K562 (cell line): Measurements from ENCODE around the gene PTPRC. TPM values are rescaled to one million over a fixed set of nuclear protein-coding genes. Genes with fewer than 3 reads are reported as not detected.

ENCODE experiments used
- ASH1L ChIP-seq: fragments of 450-650 bp; IDR thresholded peaks from 2 replicates; pipeline ENCODE4 v1.6.1; 2018; ENCODE audit warnings: borderline replicate concordance, mild to moderate bottlenecking, low read depth; ENCODE audit not compliant: partially characterized antibody
- MED1 ChIP-seq: sonication (generic); formaldehyde crosslinking; IDR thresholded peaks from 2 replicates; pipeline ENCODE4 v1.8.1; 2023; ENCODE audit warnings: missing genetic modification reagents, borderline replicate concordance
- MNT ChIP-seq, 2 experiments: fragments of 450-650 bp; conservative IDR thresholded peaks; 2 replicates each; pipeline ENCODE4 v1.6.1; 2017; ENCODE audit warnings: mild to moderate bottlenecking in 2 of 2, moderate library complexity in 2 of 2
- POLR3A ChIP-seq: IDR thresholded peaks from 2 replicates; pipeline ENCODE4 v1.6.1; 2011; ENCODE audit warnings: borderline replicate concordance, mild to moderate bottlenecking, moderate library complexity; ENCODE audit not compliant: insufficient read length, insufficient read depth; ENCODE audit errors: extremely low read depth
- TAF7 ChIP-seq: fragments of 450-650 bp; IDR thresholded peaks from 2 replicates; pipeline ENCODE4 v1.6.1; 2016; ENCODE audit warnings: missing genetic modification characterization, missing compliant biosample characterization
- polyA plus RNA-seq, 8 experiments: library from polyadenylated mRNA; depleted of rRNA in 4 of 8; stranded (reverse) in 5 of 8; unstranded in 3 of 8; fragments of >200 nt; fragmentation: Nextera tagmentation in 2 of 8; fragmentation: Illumina TruSeq in 1 of 8; extraction: Ambion mirVana in 2 of 8; extraction: Trizol in 1 of 8; gene quantifications; 2 replicates each; pipeline versions ENCODE4 v1.2.1 to v1.2.3, GENCODE V29; 2011 to 2014; ENCODE audit warnings: inconsistent platforms in 1 of 8, missing spikeins in 1 of 8
- total RNA-seq, 7 experiments: library from RNA; depleted of rRNA in 6 of 7; stranded (reverse); fragments of >200 nt in 6 of 7; fragmentation: Illumina TruSeq in 2 of 7; extraction: Trizol in 2 of 7; gene quantifications; 2 replicates each; pipeline versions ENCODE4 v1.2.1 to v1.2.3, GENCODE V29; 2011 to 2021; ENCODE audit warnings: low replicate concordance in 1 of 7
- TF ChIP-seq, protein P1 (sequence below): fragments of 250-450 bp; sonication (Bioruptor Pico); IDR thresholded peaks from 2 replicates; pipeline ENCODE4 v1.4.0; 2020; ENCODE audit warnings: borderline replicate concordance

The PTPRC gene
- total and polyA plus RNA-seq, 9 of the 15 experiments (the other 6 are each of a cell fraction or from before 2014, with no cell fraction given), result 7.1 to 107 (median 62.9) TPM

- TF ChIP-seq MNT (conservative IDR thresholded peaks at IDR 0.05) (no peak), TAF7 (tag) (no peak), MED1 (CRISPR knock-in tag) (no peak), ASH1L (no peak), POLR3A (no peak)
- TF ChIP-seq, protein P1, sequence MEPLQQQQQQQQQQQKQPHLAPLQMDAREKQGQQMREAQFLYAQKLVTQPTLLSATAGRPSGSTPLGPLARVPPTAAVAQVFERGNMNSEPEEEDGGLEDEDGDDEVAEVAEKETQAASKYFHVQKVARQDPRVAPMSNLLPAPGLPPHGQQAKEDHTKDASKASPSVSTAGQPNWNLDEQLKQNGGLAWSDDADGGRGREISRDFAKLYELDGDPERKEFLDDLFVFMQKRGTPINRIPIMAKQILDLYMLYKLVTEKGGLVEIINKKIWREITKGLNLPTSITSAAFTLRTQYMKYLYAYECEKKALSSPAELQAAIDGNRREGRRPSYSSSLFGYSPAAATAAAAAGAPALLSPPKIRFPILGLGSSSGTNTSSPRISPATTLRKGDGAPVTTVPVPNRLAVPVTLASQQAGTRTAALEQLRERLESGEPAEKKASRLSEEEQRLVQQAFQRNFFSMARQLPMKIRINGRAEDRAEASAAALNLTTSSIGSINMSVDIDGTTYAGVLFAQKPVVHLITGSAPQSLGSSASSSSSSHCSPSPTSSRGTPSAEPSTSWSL (CRISPR knock-in tag), result no peak
- TF ChIP-seq, all 486 proteins: peak for 0
These were observed 62.4 kb downstream of the PTPRC start (continued) for GRCh38 chr1:198701250-198701649.
